Fibroblast of lung (primary cell): Measurements from ENCODE around the gene COG8. TPM values are rescaled to one million over a fixed set of nuclear protein-coding genes. Genes with fewer than 3 reads are reported as not detected.

ENCODE experiments used
- DNase-seq, 2 donors: peaks; one replicate each; pipeline versions ENCODE4 v3.0.0 to v3.0.0-alpha.2; 2010; ENCODE audit warnings: low read depth in 2 of 2
- H2AFZ ChIP-seq: 2 replicates; pipeline ENCODE4 v1.5.1; 2012; ENCODE audit warnings: low read length, control low read depth, inconsistent platforms
- H3K27ac ChIP-seq: 2 replicates; pipeline ENCODE4 v1.5.1; 2011; ENCODE audit warnings: low read length, control low read depth; ENCODE audit not compliant: insufficient read depth
- H3K27me3 ChIP-seq: 2 replicates; pipeline ENCODE4 v1.5.1; 2011; ENCODE audit warnings: mild to moderate bottlenecking, low read length; ENCODE audit not compliant: control insufficient read depth, insufficient read depth
- H3K36me3 ChIP-seq: 2 replicates; pipeline ENCODE4 v1.5.1; 2011; ENCODE audit warnings: low read length; ENCODE audit not compliant: control insufficient read depth, insufficient read depth
- H3K4me1 ChIP-seq: 2 replicates; pipeline ENCODE4 v1.5.1; 2011; ENCODE audit warnings: low read length; ENCODE audit not compliant: control insufficient read depth, insufficient read depth; ENCODE audit errors: extremely low read depth
- H3K4me2 ChIP-seq: 2 replicates; pipeline ENCODE4 v1.5.1; 2011; ENCODE audit warnings: low read length, control low read depth; ENCODE audit not compliant: insufficient read depth; ENCODE audit errors: extremely low read depth
- H3K4me3 ChIP-seq, 4 experiments: fragments of 200-600 bp in 1 of 4; sonication (generic) in 1 of 4; replicated peaks in 1 of 4; 2 replicates each; pipeline ENCODE4 v1.5.1; 2011 to 2016; ENCODE audit warnings: low read length in 4 of 4, low read depth in 3 of 4, mild to moderate bottlenecking in 3 of 4, control low read depth in 2 of 4, inconsistent platforms in 1 of 4, mixed read lengths in 1 of 4; ENCODE audit not compliant: insufficient read depth in 1 of 4; ENCODE audit errors: control extremely low read depth in 1 of 4
- H3K79me2 ChIP-seq: 2 replicates; pipeline ENCODE4 v1.5.1; 2012; ENCODE audit warnings: mild to moderate bottlenecking, low read length, inconsistent platforms; ENCODE audit not compliant: control insufficient read depth, insufficient read depth
- H3K9ac ChIP-seq: 2 replicates; pipeline ENCODE4 v1.5.1; 2011; ENCODE audit warnings: mild to moderate bottlenecking, low read length, control low read depth; ENCODE audit not compliant: insufficient read depth
- H3K9me3 ChIP-seq: 2 replicates; pipeline ENCODE4 v1.5.1; 2012; ENCODE audit warnings: low read depth, low read length; ENCODE audit not compliant: control insufficient read depth, insufficient read depth
- H4K20me1 ChIP-seq: 2 replicates; pipeline ENCODE4 v1.5.1; 2011; ENCODE audit warnings: low read length; ENCODE audit not compliant: control insufficient read depth, insufficient read depth; ENCODE audit errors: extremely low read depth
- CTCF ChIP-seq, 2 donors: IDR thresholded peaks in 1 of 2; conservative IDR thresholded peaks in 1 of 2; 1 replicate in 1 of 2; 2 replicates in 1 of 2; pipeline ENCODE4 v1.5.1; 2011 to 2012; ENCODE audit warnings: low read length in 2 of 2, control low read depth in 1 of 2, inconsistent platforms in 1 of 2, low read depth in 1 of 2, mild to moderate bottlenecking in 1 of 2
- EZH2 ChIP-seq: IDR thresholded peaks from 2 replicates; pipeline ENCODE4 v1.5.1; 2012; ENCODE audit warnings: low read length, control low read depth, mild to moderate bottlenecking; ENCODE audit errors: missing control alignments
- polyA plus RNA-seq, 2 donors: library from polyadenylated mRNA; depleted of rRNA in 1 of 2; stranded (reverse) in 1 of 2; unstranded in 1 of 2; fragments of >200 nt; gene quantifications; 2 replicates each; pipeline ENCODE4 v1.2.1, GENCODE V29; 2011 to 2012; ENCODE audit warnings: missing spikeins in 1 of 2
- total RNA-seq: library from RNA; depleted of rRNA; stranded (reverse); fragments of >200 nt; gene quantifications from 2 replicates; pipeline ENCODE4 v1.2.1, GENCODE V29; 2014

COG8 gene
- total and polyA plus RNA-seq, 2 donors (not counting 1 experiment from before 2014, with no cell fraction given), result 20.0 to 29.2 TPM

DNA sequence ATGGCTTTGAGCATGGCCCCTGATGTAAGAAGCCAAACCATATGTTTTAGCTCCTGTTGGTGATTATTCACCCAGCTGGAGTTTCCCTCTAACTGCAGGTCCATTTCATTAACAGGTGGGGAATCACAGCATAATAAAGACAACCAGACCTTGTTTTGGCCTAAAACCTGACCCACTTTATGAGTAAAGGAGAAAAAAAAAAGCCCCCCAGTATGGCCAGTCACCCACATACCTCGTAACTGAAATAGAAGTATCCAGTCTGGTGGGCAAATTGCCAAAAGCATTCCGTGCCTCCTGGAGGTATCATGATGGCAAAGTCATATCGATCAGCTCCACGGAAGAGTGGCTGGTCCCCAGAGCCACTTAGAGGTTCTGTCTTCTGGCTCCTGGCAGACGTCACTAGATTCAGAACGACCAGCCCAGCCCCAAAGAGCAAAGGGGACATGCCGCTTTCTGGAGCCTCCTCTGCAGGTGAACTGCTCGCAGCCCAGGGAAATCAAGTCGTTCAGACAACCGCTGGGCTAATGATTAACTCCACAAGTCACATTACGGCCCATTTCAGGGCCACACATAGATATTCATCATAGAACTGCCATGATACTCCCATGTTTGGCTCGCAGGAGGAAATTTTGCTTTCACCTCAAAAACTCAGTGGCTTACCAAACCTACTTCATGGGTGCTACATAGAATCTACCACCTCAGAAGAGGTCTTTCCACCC, 12.1 kb upstream of the COG8 start, which contains the start of gene TMED6:
Gene TMED6, minus strand, starts transcription at position 478 of the 719 bp plus-strand sequence. Its CDS starts 33 bp downstream, at position 445.
- Histone ChIP-seq H3K4me2 (no peak within 1 kb of the TSS), H2AFZ (no peak within 1 kb of the TSS), H4K20me1 (no peaks in the 10 kb centered on the region), H3K79me2 (no peaks in the 10 kb centered on the region), H3K36me3 (peaks cover 6% of the 10 kb centered on the region), H3K4me3 (no peak within 1 kb of the TSS), H3K9me3 (no peaks in the 10 kb centered on the region), H3K27ac (no peak within 1 kb of the TSS), H3K27me3 (no peaks in the 10 kb centered on the region), H3K4me1 (no peaks in the 10 kb centered on the region), H3K9ac (no peak within 1 kb of the TSS)
- no peak for TF ChIP-seq CTCF (conservative IDR thresholded peaks at IDR 0.05 in 1 of 2, IDR thresholded peaks at IDR 0.05 in 1 of 2; ENCODE audit: low read depth in 1 of 2, low read length in 2 of 2)
- TF ChIP-seq EZH2, result no peak
- DNase-seq, result no peak

- no peaks in the 10 kb centered on the region for H3K79me2 ChIP-seq
- TF ChIP-seq EZH2 (no peak), CTCF (conservative IDR thresholded peaks at IDR 0.05 in 1 of 2, IDR thresholded peaks at IDR 0.05 in 1 of 2; ENCODE audit: low read depth in 1 of 2, low read length in 2 of 2) (no peak)
- no peaks in the 10 kb centered on the region for H3K27me3 ChIP-seq
- no peak overlapping the region for H3K27ac ChIP-seq
- no peak overlapping the region for H3K4me2 ChIP-seq
- H2AFZ ChIP-seq, result no peak overlapping the region
- H3K9ac ChIP-seq, result no peak overlapping the region
- no peaks in the 10 kb centered on the region for H3K4me1 ChIP-seq
- H3K36me3 ChIP-seq, result peaks cover 5% of the 10 kb centered on the region
- H3K9me3 ChIP-seq, result no peaks in the 10 kb centered on the region
- H4K20me1 ChIP-seq, result no peaks in the 10 kb centered on the region
- no peak overlapping the region for H3K4me3 ChIP-seq
- no peak for DNase-seq
Observed at GRCh38 chr16:69350536-69351133, 11.3 kb upstream of the COG8 start.

DNA sequence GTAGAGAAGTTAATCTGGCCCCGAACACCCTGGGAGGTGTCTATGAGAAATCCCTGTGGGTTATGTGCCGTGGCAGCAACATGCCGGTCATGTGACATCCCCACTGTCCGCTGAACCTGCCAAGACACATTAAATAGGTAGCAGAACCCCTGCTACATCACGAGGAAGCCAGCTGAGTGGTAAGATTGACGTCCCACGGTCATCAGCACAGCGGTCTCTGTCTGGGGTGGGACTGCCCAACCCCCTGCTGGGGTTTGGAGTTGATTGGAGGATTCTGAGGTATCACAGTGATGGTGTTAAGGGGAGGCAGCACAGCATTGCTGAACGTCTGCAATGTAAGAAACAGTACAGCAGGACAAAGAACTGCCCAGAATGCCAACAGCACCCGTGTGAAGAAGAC, 10.2 kb upstream of the COG8 start:
- TF ChIP-seq CTCF (conservative IDR thresholded peaks at IDR 0.05 in 1 of 2, IDR thresholded peaks at IDR 0.05 in 1 of 2; ENCODE audit: low read depth in 1 of 2, low read length in 2 of 2) (no peak), EZH2 (no peak)

More for the DNA sequence above, 10.2 kb upstream of the COG8 start:
- H4K20me1 ChIP-seq, result no peaks in the 10 kb centered on the region
- no peaks in the 10 kb centered on the region for H3K79me2 ChIP-seq
- no peak overlapping the region for H3K4me3 ChIP-seq
- no peaks in the 10 kb centered on the region for H3K4me1 ChIP-seq
- no peaks in the 10 kb centered on the region for H3K27me3 ChIP-seq
- no peak overlapping the region for H3K4me2 ChIP-seq
- H3K9ac ChIP-seq, result no peak overlapping the region
- no peak overlapping the region for H2AFZ ChIP-seq
- H3K27ac ChIP-seq, result no peak overlapping the region
- peaks cover 5% of the 10 kb centered on the region for H3K36me3 ChIP-seq
- H3K9me3 ChIP-seq, result no peaks in the 10 kb centered on the region
- no peak for DNase-seq
